Hematopoietic multipotent progenitor cell treated with erythropoietin and hydrocortisone succinate and interleukin-3 and kit ligand, for 6 days (in vitro differentiated cells): ENCODE results near the gene BCAS3.

Experiments
- DNase-seq: peaks from one replicate; pipeline ENCODE4 v3.0.0-alpha.2; 2015

BCAS3 gene

DNA sequence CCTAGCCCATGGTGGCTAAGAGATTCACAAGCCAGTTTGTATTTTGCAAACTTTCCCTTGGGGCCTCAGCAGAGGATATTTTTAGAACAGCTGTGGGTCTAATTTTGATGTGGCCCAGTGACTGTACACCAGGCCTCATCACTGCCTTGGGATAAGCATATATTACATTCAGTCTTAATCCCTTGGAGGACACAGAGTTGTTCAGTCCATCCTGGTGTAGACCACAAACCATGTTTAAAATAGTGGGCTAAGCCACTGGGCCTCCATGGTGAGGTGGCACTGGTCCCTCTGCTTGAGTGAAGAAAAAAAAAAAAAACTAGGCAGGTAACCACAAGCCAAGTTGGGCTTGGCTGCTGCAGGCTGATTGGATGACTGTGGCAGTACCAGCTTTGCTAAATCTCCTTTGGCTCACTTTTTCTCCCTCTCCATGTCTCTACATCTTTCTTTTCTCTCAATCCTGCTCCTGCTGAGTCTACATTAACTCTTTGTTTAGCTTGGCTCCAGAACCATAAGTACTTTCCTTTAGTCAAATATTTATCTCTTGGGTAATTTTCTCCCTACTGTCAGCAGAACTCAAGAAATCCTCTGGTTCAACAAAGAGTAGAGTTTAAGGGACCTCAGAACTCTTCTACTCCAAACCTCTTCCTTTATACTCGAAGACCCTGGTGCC lies 602.0 kb downstream of the BCAS3 start:
- DNase-seq, result no peak

DNA sequence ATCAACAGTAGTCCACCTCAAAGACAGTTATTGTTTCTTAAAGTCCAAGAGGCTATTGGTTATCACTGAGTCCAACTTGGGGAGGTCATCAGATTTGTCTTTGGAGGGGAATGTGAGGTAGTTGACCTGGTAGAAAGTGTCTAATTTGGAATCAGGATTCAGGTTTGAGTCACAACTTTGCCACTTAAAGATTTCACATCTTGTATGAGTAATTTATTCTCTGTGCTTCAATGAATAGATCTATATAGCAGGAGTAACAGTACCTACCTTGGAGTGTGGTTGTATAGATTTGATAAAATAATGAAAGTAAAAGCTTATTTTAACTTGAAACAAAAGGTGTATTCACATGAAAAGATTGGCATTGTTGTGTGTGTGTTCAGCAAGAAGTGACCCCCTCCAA lies 602.7 kb downstream of the BCAS3 start:
- no peak for DNase-seq

DNA sequence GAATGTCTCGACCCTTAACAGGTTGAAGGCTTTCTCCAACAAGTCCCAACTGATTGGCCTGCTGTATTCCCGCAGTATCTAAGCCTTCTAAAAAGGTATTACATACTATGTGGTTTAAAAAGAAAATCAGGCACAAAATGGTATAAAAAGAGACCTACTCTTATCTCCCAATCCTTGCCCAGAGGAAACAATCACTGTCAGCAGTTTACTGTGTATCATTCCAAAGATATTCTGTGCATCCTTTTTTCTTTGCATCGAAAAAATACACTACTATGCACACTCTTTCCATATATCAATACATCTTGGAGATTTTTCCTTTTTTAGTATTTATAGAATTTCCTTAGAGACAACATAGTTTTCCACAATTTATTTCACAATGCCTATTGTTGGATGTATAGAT lies 603.2 kb downstream of the BCAS3 start:
- DNase-seq, result no peak

DNA sequence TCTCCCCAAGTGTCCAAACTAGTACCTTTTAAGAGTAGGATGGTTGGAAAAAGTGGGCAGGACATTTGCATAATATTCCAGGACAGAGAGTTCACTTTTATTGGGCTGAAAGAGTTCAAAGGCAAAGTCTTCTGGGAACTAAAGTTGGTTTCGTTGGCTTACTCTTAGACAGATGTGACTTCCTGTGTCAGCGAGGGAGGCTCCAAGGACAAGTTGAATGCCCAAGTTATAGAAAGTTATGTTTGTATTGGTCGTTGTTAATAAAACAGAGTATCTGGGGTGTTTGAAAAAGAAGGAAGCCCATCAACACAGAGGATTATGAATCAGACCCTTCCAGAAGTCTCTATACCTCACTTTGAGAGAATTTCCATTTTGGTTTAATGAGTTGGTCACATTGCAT lies 604.7 kb downstream of the BCAS3 start:
- DNase-seq, result no peak

DNA sequence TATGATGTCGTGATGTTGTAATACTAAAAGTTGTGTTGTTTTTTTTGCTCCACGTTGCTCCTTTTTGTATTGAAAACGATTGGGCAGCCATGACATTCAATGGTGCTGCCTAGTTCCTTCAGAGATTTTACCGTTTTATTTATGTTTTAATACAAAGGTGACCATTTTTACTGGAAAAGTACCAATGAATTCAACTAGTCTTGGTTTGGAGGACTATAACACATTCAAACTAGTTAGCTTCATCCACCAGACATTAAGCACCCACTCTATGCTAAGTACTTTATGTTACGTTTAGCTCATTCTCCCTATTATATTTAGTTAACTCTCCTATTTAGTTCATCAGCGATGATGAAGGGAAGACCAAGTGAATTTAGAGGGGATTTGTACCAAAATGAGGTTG lies 605.4 kb downstream of the BCAS3 start:
- no peak for DNase-seq

DNA sequence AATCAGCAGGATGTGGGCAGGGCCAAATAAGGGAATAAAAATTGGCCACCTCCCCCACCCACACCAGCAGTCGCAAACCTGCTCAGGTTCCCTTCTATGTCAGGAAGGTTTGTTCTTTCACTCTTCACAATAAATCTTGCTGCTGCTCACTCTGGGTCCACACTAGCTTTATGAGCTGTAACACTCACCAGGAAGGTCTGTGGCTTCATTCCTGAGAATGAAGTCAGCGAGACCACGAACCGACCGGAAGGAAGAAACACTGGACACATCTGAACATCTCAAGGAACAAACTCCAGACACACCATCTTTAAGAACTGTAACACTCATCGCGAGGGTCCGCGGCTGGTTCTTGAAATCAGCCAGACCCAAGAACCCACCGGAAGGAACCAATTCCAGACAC lies 606.5 kb downstream of the BCAS3 start:
- DNase-seq, result no peak

DNA sequence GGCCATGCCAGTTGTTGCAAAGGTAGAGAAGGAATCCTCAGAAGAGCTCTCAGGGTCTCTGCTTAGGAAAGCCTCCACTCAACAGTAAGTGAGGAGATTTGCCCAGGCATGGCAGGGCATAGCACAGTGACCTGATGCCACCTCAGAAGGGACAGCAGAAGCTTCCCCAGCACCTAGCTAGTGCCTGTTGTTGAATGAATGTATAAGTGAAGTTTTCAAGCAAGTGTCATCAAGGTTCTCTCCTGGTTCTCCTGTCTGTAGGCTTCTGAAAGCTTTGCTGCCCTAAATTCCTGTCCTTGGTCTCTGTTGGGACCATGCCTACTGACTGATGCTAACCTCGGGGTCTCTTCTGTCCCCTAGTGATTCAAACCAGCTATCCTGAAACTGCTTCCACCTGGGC lies 607.1 kb downstream of the BCAS3 start:
- DNase-seq, result no peak

DNA sequence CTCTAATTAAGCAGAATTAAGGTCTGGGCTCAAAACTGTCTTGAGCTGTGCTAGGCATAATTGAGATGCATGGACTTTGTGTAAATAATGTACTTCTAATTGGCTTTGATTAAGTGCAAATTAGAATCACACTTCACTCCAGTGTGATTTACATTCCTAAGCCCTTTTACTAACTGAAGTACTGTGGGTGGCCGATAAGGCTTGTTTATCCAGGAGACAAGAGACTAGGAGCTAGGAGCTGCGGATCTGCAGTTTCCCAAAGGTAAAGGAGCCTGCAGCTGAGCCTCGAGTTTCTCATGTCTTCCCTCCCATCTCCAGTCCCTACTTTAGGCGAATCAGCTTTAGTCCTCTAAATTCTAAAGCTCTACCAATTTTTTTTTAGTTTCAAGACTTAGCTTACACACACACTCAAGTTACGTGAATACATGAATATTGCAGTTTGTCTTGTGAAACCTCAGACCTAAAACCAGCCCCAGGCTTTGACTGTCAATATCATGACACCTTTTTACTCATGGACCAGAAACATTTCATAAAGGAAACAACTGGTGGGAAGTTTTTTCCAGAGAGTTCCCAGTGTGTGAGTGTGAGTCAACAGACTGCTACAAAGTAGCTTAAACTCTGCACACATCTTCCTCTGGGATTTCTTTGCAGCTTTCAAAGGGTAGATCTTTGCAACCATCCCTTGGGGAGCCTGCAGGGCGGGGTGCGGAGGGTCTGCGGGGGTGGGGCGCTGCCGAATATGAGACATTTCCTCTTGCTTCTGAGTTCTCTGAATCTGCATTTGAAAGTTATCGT lies 608.1 kb downstream of the BCAS3 start:
- no peak for DNase-seq

DNA sequence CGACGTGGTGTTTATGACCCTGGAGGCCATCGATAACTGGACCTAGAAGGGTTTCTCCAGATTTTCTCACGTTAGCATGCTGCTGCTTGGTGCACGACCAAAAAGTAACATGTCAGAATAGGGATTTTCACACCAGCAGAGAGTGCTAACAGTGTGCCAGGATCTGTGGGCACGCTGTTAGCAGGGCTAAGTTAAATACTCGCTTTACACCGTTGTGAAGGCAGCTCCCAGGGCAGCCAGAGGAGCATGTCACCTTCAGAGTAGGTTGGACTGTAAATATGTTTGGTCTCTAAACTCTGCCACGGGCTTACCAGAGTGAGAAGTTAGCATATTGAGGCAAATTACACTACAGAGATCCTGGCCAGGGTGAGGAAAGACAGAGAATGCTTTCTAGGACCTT lies 608.8 kb downstream of the BCAS3 start:
- no peak for DNase-seq

DNA sequence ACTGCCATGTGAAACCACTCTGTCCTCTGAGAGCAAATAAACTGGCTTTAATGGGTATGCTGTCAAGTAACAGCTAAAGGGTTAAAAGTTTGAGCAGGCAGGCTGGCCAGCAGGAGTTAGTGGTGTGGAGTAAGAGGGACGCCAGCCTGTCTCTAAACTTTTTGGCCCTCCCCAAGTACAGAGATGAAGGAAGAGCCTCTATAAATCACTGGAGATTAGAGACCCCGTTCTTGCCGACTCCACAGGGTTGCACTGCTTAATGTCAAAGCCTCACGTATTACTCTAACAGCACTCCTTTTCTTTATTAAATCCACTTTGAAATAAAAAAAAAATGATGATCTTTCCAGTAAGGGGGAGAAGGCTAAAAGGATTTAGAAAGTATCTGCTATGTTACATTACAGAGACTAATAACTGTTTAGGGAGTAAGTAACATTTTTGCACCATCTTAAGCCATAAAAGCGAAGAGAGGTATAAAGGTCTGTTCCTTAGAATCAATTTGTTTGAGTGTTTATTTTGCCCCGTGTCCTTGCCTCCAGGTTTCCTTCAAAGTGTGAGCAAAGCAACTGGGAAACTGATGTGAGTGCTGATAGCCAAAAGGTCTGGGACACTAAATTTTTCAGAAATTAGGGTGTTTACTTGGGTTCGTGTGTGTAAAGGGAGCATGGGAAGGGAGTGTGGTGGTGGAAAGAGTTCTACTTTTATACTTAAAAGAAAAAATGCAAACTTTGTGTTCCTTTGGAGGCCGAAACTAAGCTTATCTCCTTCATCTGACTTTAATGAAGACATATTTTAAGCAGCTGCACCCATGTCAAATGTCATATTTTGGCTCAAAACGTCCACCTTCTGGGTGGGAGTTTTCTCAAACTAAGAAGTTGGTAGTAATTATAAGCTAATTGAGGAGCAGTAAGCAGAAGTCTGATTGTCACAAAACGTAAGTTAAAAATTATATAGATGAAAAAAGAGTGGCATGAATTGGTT lies 612.0 kb downstream of the BCAS3 start:
- DNase-seq, result no peak

DNA sequence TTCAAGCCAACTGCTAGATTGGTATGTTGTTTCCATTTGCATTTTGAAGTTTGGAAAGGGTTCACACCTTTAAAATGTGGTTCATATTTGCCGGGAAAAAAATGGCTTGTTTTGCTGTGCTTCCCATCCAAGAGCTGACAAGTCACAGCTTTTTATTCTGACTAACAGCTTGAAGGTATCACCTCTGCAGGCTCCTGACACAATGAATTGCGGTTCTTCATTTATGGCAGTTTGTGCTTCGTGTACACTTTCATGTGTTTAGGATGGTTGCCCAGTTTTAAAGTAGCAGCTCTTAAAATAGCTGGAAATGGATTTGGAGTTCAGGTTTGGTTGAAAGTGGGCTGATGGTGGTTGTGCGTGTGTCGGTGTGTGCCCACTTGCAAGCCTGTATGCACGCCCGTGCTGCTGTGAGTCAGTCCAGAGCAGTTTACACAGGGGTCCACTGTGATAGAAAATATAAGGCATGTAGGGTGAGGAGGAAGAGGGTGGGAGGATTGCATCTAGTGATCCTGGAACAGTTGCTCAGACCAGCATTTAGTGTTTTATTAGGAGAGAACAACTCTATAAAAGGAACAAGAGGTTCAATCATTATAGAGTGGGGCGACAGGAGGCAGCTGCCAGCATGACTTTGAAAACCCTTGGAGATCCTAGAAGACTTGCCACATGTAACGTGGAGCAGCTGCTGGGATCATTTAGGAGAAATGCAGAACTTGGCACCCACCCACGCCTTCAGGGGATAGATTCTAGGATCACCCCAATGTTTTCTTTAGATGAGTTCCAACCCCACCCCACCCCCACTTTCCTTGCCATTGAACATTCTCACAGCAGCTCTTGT lies 614.0 kb downstream of the BCAS3 start:
- no peak for DNase-seq

DNA sequence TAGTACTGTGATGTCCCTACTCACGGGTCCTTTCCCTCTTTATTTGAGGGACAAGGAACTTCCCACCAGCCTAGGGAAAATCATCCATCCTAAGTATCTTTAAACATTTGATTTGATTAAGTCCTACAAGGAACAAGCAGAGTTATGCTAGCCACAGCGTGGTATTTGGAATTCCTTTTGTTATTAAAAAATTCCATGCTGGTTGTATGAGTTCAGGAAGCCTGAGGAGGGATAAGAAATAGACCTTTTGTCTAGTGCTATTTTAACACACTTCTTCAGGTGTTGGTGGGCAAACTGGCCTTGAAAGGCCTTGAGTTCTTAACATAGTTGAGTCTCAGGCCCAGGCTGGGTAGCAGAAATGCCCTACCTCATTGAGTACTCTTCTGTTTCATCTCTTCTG lies 616.6 kb downstream of the BCAS3 start:
- no peak for DNase-seq

DNA sequence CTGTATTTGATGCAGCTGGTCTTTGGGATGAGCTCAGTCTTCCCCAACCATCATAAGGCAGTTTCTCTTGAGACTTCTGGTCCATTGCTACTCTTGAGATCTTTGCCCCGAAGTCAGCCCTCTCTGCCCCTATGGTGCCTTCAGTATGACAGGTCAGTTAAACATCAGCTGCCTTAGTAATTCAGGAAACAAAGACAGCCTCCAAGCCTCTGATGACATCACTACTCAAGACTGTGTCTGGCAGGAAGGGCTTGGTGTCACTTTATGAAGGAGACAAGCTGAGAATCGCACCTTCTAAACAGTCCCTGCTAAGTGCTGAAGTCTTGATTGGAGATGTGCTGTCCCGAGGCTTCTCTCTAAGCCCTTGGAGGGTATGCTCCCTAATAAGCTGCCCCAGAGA lies 617.1 kb downstream of the BCAS3 start:
- DNase-seq, result no peak

DNA sequence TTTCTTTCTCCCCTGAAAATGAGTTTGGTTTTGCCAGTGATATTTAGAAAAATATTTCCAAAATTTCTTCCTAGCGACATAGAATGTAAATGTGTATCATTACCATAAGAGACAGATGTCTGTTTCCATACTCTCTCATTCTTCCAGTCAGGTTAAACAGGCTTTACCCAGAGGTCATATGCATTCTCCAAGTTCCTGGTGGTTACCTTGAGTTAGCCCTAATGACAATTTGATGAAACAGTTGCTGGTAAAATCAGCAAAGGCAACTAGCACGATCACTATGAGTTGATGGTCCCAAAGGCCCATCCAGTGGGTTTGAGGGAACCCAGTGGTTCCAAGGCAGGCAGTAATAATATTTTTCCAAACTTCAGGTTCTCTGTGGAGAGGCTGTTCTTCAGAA lies 618.4 kb downstream of the BCAS3 start:
- DNase-seq, result no peak

DNA sequence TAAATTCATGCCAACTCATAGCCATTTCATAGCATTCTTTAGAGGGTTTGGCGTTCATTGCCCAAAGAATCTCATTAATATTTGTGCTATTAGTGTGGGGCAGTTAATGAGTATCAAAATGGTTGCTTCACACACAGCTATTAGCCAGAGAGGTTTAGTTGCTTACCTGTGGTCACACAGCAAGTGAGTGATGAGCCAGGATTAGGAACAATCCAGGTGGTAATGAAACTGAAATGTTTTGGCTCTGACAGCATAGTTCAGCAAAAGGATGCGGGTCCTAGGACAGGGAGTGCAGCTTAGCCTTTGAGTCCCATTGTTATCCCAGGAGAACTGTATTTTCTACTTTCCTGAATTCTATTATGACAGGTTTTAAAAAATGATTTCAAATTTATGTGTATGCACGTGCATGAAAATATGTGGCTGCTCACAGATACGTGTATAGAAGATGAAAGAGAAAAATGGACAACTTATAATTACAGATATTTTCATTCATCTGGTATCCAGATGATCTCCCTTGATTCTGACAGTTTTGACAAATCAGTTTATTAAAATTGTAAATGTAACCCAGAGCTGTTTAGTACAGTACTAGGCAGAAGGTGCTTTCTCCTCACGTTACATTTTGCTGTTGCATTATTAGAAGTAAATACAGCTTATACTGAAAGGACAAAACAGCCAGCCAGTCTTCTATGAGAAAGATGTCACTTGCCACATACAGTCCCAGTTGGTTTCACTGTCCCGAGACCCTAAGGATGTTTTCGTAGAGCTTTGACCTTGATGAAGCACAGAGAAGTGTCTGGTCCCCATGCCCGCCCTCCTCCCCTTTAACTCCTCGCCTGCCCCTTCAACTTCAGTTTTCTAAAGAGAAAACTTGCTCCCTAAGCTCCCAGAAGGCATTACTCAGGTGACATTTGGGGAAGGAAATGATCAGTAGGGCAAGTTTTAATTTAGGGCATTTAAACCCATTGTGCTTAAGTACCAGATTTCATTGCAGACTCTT lies 622.2 kb downstream of the BCAS3 start:
- DNase-seq, result no peak

DNA sequence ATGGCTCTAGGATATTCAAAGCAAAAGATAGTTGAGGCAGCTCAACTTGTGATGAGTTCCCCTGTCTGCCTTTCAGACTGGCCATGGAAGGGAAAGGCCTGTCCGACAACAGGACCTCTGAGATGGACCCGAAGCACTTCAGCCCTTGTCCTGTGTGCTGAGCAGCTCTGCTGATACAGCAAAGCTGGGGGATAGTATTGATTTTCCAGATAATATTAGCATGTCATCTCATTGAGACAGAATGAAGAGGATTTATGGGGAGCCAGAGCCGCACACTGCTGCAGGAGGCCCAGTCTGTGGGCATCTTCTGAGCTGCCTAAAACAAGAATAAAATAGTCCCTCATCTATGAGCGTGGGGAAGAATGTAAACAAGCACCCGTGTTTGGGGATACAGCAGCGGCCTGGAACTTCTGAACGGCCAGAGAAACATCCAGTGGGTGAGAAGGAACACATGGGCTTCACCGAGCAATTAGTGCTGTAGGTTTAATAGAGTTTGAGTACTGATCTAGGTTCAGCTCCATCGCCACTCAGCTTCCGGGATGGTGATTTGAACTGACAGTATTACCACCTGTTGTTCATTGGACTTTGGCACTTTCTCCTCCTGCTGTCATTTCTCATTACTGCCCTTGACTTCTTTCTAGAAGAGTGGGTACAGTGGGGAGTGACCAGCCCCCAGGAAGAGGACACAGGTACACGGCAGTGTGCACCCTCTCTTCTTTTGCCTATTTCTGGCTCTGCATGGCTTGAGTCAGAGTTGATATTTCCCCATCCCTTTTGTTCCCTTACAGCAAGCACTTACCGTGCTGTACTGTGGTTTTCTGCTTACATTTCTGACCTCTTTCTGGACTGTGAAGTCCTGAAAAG lies 625.5 kb downstream of the BCAS3 start:
- no peak for DNase-seq

DNA sequence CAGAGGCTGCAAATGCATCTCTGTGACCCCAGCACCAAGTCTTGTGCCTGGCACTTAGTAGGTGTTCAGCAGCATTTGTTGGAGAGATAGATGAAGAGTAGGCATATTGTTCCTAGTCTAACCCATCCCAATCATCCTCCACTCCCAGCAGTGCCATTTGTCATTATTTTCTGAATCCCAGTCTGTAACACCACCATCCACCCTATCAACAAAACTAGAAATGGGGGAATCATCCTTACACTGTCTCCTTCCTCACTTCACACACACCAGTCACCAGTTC lies 626.1 kb downstream of the BCAS3 start:
- no peak for DNase-seq

DNA sequence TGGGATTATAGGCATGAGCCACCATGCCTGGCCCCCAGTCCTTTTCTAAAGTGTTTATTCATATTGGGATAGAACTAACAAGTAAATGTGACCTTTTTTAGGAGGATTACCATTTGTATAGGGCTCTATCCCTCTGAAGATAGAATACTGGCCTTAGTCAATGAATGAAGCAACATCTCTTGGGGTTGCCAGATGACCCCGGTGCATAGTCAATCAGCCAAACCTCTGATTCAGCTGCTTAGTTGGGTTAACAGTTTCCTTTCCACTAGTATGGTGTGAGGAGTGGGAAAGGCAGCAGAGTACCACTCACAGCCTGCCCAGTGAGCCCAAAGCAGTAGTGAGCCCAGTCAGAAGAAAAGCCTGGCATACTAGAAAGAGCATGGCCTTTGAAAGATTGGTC lies 627.4 kb downstream of the BCAS3 start:
- no peak for DNase-seq

DNA sequence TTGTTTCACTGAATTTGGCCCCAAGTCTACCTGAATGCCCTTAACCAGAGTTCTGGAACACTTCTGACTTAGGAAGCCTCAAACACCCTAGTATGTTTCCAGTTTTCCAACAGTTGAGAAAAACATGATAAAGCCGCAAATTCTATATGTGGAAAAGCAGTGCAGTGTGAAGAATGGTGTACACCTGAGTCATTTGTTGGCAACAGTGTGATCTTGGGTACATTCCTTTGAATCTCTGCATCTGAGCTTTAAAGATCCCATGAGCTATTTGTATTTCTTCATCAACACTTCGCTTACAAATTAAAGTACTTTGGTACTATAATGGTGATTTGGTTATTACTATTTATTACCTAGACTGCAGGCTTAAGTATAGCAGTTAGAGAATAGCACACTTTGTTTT lies 628.4 kb downstream of the BCAS3 start:
- no peak for DNase-seq
